Stimulated activated CD8-positive, alpha-beta memory T cell treated with anti-CD3 and anti-CD28 coated beads, Interleukin-2, amount 100 ng/mL, for 48 hours (primary cell): ENCODE results near the gene ASB16.

Experiments
- DNase-seq, 2 donors: peaks; one replicate each; pipeline ENCODE4 v3.0.0-alpha.2; 2020; ENCODE audit warnings: low read depth in 2 of 2

The ASB16 gene

GRCh38 chr17:44188576-44189403, 18.3 kb downstream of the ASB16 start:
- DNase-seq = no peak

DNA sequence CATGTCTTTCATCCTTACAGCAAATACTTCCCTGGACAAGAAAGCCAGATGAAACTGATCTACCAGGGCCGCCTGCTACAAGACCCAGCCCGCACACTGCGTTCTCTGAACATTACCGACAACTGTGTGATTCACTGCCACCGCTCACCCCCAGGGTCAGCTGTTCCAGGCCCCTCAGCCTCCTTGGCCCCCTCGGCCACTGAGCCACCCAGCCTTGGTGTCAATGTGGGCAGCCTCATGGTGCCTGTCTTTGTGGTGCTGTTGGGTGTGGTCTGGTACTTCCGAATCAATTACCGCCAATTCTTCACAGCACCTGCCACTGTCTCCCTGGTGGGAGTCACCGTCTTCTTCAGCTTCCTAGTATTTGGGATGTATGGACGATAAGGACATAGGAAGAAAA, 20.0 kb downstream of the ASB16 start:
- no peak for DNase-seq

DNA sequence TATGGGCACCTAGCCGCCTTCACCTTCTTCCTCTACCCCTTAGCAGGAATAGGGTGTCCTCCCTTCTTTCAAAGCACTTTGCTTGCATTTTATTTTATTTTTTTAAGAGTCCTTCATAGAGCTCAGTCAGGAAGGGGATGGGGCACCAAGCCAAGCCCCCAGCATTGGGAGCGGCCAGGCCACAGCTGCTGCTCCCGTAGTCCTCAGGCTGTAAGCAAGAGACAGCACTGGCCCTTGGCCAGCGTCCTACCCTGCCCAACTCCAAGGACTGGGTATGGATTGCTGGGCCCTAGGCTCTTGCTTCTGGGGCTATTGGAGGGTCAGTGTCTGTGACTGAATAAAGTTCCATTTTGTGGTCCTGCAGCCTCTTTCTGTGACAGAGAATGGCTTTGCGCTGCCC, 20.9 kb downstream of the ASB16 start:
- DNase-seq = no peak

DNA sequence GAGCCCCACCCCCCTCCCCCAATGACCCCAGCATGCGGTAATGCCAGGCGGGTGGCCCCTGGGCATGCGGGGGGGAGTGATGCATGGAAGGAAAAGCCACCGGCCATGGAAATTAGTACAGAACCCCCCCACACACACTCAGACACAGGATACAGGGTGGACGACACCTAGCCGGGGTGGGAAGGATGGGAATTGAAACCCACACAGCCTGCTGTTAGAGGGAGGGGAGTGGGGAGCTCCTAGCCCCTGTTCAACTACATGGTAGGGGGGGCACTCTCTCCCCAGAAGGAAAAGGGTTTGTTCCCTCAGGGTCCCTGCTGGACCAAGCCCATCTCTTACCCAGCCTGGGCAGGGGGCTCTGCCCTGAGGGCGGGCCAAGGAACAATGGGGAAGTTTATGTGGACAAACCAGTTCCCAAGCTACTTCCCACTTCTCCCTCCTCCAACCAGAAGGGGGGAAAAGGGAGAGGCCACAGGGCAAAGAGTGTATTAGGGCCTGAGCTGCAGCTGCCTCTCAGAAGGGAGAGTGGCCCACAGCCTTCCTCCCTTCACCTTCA, 21.5 kb downstream of the ASB16 start:
- DNase-seq = no peak

GRCh38 chr17:44192750-44193149, 22.2 kb downstream of the ASB16 start:
- DNase-seq = no peak

DNA sequence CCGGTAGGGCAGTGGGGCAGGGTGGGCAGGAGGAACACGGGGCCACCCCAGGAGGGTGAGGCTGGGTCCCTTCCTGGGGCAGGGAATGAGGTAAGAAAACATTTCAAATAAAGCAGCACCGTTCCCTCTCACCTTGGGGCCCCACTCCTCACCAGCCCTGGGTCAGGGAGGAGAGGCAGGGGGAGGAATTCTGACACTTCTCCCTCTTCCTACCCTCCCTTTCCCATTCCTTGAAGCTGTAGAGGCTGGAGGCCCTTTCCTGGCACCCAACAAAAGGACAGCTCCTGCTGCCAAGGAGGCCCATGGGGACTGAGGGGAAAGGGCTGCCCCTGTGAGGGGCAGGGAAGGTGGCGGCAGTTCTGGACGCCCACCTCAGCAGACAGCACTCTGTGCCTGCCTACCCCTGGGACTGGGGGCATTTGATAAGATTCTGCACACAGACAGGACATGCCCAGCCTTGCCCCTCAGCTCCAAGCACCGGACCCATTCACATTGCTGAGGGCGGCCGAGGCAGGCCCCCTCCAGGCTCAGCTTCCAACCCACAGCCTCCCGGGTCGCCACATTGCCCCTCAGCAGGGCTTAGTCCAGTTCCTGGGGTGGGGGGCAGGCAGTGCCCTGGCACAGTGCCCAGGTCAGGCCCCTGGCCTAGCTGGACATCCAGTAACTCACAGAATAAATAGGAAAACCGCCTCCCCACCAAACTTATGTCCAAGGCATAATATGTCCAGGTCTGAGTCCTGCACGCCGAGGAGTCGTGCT, 23.0 kb downstream of the ASB16 start:
- no peak for DNase-seq

DNA sequence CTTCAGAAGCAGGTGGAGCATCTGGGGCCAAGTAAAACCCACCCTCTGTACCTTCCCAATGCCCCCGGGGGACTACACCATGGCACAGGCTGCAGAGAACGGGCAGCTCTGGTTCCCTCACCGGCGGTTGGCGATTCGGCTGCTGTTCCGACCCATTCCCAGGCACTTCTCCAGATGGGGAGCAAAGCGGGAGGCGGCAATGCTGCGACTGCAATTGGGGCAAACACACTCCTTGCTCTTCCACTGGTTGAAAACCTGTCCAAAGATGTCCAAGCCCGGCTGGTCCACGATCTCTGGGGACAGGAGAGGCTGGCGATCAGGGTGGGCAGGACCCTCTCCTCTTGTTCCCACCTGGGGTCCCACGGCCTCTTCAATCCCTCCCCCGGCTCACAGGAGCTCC, 26.6 kb downstream of the ASB16 start:
- no peak for DNase-seq

- DNase-seq = no peak
Observed at GRCh38 chr17:44197980-44198720, 27.6 kb downstream of the ASB16 start.

GRCh38 chr17:44198721-44199552, 28.4 kb downstream of the ASB16 start:
- peak in 1 of 2 donors; percentile 26 for DNase-seq

DNA sequence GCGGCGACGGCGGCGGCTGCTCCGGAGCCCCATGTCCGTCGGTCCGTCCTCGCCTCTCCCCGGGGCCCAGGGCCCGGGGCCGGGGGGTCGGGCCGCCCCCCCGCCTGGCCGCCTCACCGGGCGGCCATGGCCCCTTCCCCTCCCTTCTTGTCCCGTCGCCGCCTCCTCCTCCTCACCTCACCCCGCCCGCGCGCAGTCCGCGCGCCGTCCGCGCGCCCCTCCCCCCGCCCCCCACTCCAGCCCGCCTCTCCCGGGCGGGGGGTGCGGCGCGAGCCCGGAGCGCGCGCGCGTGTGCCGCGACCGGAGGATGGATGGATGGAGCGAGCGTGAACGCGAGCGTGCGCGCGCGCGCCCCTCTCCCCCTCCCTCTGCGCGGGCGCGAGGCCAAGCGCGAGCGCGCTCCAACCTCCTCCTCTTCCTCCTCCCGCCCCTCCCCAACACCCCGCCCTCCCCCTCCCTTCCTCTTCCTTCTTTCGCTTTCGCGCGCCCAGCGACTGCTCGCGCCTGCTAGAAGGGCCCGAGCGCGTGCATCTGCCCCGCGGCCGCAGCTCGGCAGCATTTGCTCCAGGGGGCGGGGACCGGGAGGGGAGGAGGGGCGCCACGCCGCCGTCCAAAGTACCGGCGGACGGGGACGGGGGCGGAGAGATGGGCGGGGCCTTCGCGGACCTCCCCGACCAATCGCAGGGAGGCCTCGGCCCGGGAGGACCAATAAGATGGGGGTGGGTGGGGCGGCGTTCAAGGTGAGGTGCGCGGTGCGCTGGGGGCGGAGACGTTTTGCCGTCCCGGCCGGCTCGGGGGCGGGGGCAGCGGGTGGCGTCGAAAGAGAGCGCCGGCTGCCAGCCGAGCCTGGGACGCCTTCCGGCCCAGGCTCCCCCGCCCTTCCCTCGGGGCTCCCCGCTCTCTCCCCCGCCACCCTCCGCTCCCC, 29.3 kb downstream of the ASB16 start, which contains the start of gene ATXN7L3:
Gene ATXN7L3, minus strand, starts transcription at position 332 of the 925 bp plus-strand sequence. CDS start 1,814 bp downstream, outside the sequence.
- peak; percentile 100 for DNase-seq

GRCh38 chr17:44200478-44201155, 30.1 kb downstream of the ASB16 start:
- DNase-seq = no peak

- no peak for DNase-seq
Observed at GRCh38 chr17:44202756-44203155, 32.3 kb downstream of the ASB16 start.

DNA sequence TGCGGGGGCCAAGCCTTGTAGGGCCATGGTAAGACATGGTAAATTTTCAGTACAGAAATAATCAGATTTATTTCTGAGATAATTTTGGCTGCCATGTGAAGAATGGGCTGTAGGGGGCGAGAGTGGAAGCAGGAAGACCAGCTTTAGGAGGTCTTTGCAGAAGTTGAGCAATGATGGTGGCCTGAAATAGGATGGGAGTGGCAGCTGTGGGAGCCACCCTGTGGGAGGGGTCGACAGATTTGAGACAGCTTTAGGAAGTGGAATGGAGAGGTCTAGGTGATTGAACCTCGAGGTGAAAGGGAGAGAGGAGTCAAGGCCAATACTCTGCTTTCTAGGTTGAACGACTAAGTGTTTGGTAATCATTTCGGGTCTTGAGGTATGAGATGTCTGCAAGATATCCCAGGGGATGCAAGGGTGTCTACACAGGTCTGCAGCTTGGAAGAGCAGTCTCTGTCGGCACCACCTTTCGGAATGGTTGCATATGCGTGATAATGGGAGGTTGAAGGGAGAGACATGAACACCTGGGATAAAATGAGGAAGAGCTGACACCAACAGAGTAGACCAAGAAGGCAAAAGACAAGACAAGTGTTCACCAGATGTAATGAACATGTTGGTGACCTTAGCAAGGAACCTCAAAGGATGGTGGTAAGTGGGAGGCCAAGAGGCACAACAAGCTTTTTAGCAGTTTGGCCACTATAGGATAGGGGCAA, 33.4 kb downstream of the ASB16 start:
- no peak for DNase-seq

DNA sequence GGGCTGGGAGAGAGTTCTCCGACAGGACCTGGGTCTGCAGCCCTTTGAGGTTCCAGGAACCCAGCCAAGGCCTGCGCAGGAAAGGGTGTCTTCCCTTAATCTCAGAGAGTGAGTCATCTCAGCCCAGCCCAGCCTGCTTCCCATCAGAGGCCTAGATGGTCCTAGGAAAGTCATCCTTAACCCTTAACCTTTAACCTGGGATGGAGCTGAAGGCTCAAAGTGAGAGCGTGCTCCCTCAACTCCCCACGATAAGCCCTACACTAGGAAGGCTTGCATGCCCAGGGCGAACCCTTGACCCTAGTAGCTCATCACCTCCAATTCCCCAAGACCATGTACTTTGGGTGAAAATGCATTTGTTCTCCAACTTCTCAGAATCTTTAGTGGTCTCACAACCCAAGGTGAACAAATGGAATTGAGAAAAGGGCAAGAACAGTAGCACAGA, 34.0 kb downstream of the ASB16 start:
- no peak for DNase-seq

DNA sequence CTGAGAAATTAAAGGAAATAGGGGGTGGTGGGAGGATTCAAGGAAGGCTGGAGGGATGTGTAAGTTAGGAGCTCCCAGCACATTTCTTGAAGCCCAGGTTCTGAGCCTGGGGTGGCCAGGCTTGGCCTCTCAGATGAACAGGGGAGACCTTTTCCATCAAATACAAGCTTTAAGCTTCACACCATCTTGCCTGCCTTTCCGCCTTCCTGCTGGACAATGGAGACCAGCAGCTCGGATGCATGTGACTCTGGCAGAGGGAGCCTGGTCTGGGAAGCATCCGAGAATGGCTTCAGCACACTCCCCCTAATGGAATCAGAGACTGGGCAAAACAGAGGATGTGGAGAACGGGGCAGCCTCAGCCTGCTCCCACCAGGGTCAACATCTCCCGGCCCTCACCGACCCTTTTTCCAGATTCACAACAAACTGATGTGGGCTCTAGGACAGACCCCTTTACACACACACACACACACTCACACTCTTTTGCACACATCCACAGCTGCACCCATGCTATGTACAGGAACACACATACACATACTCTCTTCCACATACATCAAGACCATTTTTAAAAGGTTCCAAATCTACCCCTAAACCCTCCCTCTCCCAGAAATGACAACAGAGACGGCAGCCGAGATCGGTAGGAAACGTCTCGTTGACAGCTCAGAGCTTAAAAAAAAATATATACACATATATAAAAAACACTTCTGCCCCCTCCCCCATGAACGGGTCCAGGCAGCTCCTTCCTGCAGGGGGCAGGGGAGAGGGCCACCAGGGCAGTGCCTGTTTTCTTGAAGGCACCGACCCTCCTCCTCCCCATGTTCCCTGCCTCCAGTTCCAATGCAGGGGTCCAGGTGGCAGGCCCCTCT, 35.7 kb downstream of the ASB16 start:
- no peak for DNase-seq

- no peak for DNase-seq
Observed at GRCh38 chr17:44206825-44207155, 36.3 kb downstream of the ASB16 start.

DNA sequence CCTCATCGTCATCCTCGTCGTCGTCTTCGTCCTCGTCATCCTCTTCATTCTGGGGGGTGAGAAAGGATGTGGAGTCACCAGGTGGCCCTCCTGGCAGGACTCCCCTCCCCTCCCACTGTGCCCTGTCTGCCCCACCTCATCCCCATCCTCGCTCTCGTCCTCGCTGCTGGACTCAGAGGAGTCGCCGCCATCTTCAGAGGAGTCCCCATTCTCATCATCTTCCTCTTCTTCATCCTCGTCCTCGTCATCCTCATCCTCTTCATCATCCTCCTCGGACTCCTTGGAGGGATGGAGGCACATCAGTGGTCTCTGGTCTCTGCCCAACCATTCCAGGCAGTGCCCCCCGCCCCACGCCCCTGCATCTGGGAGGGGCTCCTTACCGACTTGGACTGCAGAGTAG, 36.8 kb downstream of the ASB16 start:
- no peak for DNase-seq

- DNase-seq = no peak
Observed at GRCh38 chr17:44207743-44208142, 37.2 kb downstream of the ASB16 start.
